Loucy (cell line): Measurements from ENCODE around the gene DUSP5.

ENCODE experiments used
- CTCF ChIP-seq: fragments of 200-600 bp; sonication (generic); conservative IDR thresholded peaks from 2 replicates; pipeline ENCODE4 v1.5.1; 2014; ENCODE audit warnings: mild to moderate bottlenecking, antibody characterized with exemption, low read length
- EZH2phosphoT487 ChIP-seq: fragments of 200-600 bp; IDR thresholded peaks from 2 replicates; pipeline ENCODE4 v1.6.1; 2018; ENCODE audit warnings: antibody characterized with exemption, mild to moderate bottlenecking, moderate library complexity, borderline replicate concordance

GRCh38 chr10:110510086-110510485, 12.4 kb downstream of the DUSP5 start:
- TF ChIP-seq CTCF (no peak), EZH2phosphoT487 (no peak)
